GM11168 (cell line): Measurements from ENCODE around the gene FBLN7.

ENCODE experiments used
- in situ Hi-C: fragments of 300-500 bp; cut with MboI; formaldehyde crosslinking; loops from one replicate; pipeline ENCODE4 v1.12.0; 2022; ENCODE audit warnings: low sequenced_read_pairs; ENCODE audit not compliant: unreplicated experiment

FBLN7 gene

DNA sequence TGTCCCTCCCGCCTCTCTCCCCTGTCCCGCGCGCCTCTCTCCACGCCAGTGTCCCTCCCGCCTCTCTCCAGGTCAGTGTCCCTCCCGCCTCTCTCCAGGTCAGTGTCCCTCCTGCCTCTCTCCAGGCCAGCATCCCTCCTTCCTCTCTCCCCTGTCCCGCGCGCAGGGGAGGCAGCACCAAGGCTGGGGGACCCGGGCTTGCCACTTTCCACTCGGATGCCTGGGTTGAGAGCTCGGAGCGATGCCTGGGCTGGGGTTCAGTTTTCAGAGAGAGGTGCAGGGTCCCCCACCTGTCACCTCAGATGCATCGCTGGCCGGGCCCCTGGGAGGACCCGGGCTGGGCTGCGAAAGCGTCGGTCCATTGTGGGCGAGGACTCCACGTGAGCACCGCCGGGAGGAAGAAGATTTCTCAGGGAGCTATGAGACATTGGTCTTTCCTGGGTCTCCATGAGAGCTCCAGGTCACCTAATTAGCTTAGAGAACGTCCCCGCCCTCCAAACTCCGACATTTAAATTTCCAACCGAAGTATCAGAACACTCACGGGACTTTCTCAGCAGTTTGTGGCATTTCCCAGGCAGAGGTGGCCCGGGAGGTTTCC is 2.1 kb downstream of the FBLN7 start:
- in situ Hi-C loops = no loop called here

GRCh38 chr2:112140899-112141625 is 2.9 kb downstream of the FBLN7 start:
- in situ Hi-C loops = no loop called here

GRCh38 chr2:112141626-112142007 is 3.4 kb downstream of the FBLN7 start:
- in situ Hi-C loops = no loop called here

DNA sequence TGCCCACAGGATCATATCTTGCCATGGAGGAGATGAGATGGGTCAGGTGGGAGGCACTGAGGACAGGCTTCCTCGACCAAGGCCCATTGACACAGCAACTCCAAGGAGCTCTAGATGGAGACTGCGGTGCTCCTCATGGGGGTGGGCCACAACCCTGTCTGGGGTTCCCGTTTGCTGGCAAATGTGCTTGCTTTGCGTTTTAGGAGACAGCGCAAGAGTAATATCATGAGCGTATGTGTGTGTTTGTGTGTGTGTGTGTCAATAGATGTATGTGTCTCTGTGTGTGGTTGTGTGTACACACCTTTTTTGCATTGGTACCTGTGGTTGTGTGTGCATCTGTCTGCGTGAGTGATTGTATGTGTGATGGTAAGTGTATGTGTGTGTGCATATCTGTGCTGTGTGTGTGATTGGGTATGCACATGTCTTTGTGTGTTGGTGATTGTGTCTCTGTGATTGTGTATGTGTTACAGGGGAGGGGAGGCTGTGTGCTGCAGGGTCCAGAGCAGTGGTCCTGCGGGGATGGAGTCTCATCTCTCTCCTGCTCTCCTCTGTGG is 4.4 kb downstream of the FBLN7 start:
- in situ Hi-C loops = no loop called here

DNA sequence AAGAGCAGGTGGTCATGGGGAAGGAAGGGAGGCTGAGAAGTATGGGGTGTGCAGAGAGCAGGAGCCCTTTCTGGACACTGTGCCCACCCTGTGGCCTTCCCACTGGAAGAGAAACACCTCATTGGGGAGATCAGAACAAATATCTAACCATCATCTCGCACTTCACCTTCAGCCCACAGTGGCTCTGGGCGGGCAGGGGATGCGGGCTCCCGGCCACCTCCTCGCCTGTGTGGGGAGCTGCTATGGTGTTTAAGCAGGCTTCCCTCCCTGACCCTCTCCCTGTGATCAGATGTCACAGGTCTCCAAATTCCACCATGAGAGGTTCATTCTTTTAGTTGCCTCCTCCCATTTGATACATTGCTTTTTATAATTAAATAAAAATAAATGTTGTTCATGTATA is 5.0 kb downstream of the FBLN7 start:
- in situ Hi-C loops = no loop called here

DNA sequence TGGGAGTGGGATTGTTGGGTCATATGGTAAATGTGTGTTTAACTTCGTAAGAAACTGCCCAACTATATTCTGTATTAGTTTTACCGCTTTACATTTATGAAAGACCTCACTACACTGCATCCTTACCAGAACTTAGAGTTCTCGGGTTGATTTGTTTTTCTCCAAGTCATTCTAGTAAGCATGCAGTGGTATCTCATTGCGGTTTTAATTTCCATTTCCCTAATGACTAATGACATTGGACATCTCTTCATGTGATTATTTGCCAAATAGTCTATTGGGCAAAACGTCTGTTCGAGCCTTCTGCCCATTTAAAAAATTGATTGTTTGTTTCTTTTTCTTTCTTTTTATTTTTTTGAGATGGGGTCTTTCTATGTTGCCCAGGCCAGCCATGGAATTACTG is 6.8 kb downstream of the FBLN7 start:
- in situ Hi-C loops = no loop called here

- in situ Hi-C loops = no loop called here
Observed at GRCh38 chr2:112147382-112148168, 9.4 kb downstream of the FBLN7 start.

DNA sequence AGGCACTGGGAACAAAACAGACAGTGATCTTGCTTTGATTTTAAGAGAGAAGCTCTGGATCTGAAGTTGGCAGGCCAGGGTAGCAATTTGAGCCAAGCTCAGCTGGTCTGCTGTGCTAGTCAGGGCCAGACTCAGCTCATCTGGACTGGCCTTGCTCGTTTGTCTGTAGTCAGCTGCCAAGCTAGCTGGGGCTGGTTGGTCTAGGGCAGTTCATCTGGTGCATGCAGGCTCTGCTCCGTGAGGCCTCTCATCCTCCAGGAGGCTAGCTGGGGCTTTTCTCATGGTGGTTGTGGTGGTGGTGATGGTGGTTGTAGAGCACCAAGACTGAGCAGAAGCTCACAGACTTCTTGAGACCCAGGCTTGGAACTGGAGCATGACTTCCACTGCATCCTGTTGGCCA is 10.3 kb downstream of the FBLN7 start:
- in situ Hi-C loops = no loop called here

GRCh38 chr2:112149194-112149593 is 11.0 kb downstream of the FBLN7 start:
- in situ Hi-C loops = no loop called here

- in situ Hi-C loops = no loop called here
Observed at GRCh38 chr2:112149866-112150435, 11.8 kb downstream of the FBLN7 start.

GRCh38 chr2:112150447-112150846 is 12.3 kb downstream of the FBLN7 start:
- in situ Hi-C loops = no loop called here

DNA sequence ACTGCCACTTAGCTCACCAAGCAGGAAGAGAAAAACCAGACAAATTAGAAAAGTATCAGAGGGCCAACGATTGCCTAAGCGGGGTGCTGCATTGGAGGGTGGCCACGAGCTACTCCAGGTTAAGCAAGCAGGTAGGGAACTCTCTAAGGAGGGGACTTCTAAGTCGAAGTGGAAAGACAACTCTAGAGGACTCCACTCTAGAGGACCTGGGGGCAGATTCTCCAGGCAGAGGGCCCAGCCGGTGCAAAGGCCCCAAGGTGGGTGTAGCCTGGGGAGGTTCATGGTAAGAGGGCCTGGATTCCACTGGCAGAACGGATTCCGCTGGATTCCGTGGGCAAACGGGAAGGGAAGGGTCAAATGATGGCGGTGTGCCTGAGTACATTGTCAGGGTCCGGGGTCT is 12.7 kb downstream of the FBLN7 start:
- in situ Hi-C loops = no loop called here

DNA sequence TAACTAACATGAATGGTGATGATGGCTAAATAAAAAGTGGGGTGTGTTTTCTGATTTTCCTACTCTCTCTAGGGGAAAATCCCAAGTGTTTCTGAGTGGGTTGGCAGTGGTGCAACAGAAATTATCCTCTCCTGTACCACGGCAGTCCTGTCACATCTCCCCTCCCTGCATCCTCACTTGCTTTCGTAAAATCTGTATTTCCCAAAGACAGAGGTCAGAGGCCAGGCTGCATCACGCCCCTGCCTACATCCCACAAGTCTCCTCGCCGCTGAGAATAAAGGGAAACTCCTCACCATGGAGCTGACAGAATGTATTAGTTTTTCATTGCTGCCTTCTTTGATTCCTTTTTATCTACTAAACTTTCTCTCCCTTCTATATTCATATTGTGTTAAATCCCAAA is 13.1 kb downstream of the FBLN7 start:
- in situ Hi-C loops = no loop called here

DNA sequence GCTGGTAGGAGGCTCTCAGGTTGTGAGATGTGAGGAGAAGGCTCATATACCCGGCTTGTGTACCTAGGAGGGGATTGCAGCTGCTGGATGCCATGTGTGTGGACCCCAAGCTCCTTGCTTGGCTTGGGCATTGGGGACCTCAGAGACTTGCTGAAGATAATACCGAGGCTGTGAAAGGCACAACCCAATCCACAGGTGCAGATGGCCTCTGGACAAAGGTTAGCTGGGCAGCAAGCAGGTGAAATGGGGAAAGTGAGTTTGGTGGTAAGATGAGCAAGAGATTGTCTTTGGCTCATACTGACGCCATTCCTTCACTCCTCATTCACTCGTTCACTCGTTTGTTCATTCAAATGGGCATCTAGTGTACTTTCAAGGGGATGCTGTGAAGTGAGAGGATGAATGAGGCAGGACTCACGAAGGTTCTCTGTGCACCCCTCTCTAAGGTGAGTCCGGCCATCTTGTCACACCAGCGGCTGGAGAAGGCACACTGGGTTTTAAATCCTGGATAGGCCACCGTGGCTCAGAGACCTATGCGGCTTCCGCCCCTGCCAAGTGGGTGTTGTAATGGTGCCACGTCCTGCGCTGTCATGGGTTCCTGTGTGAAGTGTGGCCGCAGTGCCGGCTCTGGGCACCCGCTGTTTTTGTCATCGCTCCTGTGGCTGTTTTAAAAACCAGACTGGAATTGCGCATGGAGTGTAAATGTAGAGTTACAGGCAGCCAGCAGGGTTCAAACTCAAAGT is 13.7 kb downstream of the FBLN7 start:
- in situ Hi-C loops = no loop called here

- in situ Hi-C loops = no loop called here
Observed at GRCh38 chr2:112152476-112153178, 14.4 kb downstream of the FBLN7 start.

DNA sequence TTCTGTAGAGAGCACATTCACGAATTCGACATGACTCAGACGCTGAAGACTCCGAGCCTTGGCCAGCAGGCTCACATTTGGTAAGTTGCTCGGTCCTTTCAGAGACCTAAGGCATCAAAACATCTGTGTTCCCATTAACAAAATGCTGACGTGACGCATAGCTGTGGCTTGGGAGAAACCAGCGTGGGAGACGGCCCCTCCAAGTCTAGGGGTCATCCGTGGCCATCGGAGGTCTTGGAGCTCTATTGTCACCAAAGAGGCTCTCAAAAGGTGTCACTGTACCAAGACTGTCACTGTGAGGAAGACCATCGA is 14.9 kb downstream of the FBLN7 start:
- in situ Hi-C loops = no loop called here

GRCh38 chr2:112153501-112153900 is 15.3 kb downstream of the FBLN7 start:
- in situ Hi-C loops = no loop called here

DNA sequence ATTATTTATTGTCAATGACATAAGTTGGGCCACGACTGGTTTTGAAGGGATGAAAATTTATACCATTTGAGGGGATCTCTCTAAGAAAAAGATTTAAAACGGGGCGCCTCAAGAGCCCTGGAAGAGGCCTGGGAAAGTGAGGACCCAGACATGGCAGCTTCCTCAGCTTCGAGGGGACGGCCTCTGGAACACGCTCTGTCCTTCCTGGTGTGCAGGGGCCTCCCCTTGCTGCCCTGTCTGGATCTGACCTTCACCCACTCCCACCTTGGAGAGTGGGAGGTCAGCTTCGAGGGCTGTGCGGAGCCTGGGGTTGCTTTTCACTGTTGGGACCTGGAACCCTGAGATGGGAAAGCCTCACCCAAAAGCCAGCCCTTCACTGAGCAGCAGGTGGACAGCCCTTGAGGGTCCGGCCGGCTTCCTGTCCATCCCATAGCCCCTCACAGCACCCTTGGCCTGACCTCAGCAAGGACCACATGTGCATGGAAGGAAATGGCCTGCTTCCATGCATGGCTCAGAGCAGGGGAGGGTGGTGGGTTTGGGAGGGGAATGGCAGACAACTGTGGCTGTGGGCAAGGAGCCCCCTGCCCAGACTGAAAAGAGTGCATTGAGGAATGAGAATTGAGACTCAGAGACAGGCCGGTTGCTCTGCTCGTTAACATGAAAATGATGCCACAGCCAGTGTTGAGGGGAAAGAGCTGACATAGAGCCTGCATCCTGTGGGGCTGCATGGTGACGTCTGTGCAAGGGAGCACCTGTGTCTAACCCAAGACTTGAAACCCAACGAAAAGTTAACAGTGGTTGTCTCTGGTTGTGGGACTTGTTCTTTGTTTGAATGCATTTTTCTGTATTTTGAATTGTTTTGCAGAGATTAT is 16.3 kb downstream of the FBLN7 start:
- in situ Hi-C loops = no loop called here
